B cell (primary cell): ENCODE measurements around the gene CIAO2B.

Experiments
- EZH2 ChIP-seq: IDR thresholded peaks from 2 replicates; pipeline ENCODE4 v1.6.1; 2012; ENCODE audit warnings: borderline replicate concordance, low read depth, mild to moderate bottlenecking, moderate library complexity, low read length; ENCODE audit not compliant: insufficient read depth, poor library complexity, severe bottlenecking
- TF ChIP-seq, protein P1 (sequence below): fragments of 200-600 bp; IDR thresholded peaks from one replicate; pipeline ENCODE4 v1.8.0; 2022; ENCODE audit warnings: antibody characterized with exemption, mild to moderate bottlenecking

DNA sequence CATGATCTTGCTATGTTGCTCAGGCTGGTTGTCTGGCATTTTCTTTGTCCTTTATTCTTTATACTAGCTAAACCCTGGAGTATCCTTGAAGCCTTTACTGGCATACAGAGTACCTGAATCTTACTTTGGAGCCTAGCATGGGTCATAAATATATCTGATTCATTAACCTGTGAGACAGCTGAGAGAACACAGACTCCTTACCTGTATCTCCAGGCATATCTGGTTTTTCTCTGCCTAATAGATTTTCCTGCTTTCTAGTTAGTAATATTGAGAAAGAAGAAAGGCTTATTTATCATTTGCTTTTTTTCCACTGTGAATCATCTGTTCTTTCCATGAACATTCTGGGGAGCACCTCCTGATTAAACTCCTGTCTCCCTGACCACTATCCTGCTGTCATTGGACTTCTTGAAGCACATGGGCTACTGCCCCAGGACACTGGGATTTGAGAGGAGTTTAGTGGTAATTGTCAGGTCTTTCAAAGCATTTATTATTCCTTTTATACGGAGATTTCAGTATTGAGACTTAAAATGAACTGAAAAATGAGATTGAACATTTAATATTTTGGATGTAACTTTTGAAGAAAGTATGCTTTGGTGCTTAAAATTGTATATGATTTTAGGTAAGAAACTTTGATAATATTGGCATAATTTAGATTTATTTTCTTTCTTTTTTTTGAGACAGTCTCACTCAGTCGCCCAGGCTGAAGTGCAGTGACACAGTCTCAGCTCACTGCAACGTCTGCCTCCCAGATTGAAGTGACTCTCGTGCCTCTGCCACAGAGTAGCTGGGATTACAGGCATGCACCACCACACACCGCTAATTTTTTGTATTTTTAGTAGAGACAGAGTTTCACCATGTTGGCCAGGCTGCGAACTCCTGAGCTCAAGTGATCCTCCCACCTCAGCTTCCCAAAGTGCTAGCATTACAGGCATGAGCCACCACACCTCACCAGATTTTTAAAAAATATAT lies 45.3 kb downstream of the CIAO2B start:
- TF ChIP-seq, protein P1, sequence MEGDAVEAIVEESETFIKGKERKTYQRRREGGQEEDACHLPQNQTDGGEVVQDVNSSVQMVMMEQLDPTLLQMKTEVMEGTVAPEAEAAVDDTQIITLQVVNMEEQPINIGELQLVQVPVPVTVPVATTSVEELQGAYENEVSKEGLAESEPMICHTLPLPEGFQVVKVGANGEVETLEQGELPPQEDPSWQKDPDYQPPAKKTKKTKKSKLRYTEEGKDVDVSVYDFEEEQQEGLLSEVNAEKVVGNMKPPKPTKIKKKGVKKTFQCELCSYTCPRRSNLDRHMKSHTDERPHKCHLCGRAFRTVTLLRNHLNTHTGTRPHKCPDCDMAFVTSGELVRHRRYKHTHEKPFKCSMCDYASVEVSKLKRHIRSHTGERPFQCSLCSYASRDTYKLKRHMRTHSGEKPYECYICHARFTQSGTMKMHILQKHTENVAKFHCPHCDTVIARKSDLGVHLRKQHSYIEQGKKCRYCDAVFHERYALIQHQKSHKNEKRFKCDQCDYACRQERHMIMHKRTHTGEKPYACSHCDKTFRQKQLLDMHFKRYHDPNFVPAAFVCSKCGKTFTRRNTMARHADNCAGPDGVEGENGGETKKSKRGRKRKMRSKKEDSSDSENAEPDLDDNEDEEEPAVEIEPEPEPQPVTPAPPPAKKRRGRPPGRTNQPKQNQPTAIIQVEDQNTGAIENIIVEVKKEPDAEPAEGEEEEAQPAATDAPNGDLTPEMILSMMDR: no peak
- no peak for TF ChIP-seq EZH2
